ENCODE data around the gene ACMSD.
"Not testable (repeated sequence)": the region's sequence is repeated elsewhere in the genome, so short reads cannot be mapped to it uniquely, and the experiment has no call there.

Gene ACMSD

DNA sequence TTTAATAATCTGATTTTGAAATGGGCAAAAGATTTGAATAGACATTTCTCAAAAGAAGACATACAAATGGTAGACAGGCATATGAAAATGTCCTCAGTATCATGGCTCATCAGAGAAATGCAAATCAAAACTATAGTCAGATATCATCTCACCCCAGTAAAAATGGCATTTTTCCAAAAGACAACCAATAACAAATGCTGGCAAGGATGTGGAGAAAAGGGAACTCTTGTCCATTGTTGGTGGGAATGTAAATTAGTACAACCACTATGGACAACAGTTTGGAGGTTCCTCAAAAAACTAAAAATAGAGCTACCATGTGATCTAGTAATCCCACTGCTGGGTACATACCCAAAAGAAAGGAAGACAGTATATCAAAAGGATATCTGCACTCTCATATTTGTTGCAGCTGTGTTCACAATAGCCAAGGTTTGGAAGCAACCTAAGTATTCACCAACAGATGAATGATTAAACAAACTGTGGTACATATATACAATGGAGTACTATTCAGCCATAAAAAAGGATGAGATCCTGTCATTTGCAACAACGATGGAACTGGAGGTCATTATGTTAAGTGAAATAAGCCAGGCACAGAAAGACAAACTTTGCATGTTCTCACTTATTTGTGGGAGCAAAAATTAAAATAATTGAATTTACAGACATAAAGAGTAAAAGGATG, 69.2 kb downstream of the ACMSD start:
- DNase-seq (ENCODE audit: low spot score) = not testable (repeated sequence)

DNA sequence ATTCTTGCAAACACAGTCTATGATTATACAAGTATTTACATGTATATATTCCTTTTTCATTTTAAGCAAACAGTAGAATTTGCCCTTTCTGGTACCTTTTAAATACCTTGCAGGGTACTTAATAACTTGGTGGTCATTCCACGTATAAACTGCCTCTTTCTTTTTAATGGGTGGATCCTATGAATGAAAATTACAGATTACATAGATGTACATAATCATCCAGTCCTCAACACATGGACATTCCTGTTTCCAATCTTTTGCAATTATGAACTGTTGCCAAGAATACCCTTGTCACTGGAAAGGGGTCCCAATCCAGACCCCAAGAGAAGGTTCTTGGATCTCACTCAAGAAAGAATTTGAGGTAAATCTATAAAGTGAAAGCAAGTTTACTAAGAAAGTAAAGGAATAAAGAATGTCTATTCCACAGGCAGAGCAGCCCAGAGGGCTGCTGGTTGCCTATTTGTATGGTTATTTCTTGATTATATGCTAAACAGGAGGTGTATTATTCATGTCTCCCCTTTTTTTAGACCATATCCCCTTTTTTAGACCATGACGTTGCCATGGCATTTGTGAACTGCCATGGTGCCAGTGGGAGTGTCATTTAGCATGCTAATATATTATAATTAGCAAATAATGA, 72.5 kb downstream of the ACMSD start:
- no peak for DNase-seq (ENCODE audit: low spot score)

DNA sequence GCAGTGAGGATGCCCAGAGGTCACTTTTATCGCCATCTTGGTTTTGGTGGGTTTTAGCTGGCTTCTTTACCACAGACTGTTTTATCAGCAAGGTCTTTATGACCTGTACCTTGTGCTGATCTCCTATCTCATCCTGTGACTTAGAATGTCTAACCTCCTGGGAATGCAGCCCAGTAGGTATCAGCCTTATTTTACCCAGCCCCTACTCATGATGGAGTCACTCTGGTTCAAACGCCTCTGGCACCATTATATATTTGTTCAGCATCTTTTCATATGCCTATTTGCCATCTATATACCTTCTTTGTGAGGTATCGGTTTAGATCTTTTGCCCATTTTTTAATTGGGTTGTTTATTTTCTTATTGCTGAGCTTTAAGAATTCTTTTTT, 73.0 kb downstream of the ACMSD start:
- DNase-seq (ENCODE audit: low spot score) = no peak

DNA sequence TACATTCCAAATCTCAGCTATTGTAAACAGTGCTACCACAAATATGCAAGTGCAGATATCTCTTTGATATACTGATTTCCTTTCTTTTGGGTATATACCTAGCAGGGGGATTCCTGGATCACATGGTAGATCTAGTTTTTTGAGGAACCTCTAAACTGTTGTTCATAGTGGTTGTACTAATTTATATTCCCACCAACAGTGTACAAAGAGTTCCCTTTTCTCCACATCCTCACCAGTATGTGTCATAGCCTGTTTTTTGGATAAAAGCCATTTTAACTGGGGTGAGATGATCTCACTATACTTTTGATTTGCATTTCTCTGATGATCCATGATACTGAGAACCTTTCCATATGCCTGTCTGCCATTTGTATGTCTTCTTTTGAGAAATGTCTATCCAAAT, 73.9 kb downstream of the ACMSD start:
- no peak for DNase-seq (ENCODE audit: low spot score)

DNA sequence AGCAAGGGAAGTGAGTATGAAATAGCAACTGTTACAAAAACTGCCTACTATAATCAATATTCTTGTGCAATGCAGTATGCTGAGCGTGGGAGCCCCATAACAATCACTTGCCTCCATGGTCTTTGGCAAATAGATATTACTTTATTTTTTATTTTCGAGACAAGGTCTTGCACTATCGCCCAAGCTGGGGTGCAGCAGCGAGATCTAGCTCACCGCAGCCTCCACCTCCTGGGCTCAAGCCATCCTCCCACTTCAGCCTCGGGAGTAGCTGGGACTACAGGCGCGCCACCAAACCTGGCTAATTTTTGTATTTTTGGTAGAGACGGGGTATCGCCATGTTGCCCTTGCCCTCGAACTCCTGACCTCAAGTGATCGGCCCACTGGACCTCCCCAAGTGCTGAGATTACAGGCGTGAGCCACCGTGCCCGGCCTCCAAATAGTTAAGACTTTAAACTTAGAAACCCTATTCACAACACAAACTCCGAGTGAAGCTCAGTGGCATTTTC, 79.0 kb downstream of the ACMSD start:
- no peak for DNase-seq (ENCODE audit: low spot score)

DNA sequence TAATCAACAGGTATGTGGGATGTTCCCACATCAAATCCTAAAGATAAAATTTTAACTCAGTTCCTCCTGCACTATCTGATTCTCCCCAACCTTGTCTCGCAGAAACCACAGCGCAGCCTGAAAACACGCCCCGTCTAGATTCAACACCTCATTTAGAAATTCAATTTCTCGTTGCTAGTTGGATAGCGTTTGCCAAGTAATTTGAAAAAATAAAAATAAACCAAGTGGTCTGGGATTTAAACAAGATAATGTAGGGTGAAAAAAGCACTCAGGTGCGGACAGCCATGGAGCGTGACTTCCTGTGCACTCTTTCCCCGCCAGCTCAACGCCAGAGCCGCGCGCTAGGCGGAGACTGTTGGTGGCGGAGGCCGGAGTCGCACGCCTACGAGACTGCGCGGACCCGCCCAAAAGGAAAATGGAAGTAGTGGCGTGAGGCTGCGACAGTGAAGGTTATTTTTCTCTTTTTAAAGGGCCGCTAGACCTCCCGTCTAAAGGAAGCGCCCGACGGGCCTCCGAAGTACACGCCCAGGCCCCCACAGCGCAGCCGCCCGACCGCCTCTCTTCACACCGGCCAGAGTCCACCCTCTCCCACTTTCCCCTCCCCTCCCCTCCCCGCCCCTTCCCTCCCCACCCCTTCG, 79.6 kb downstream of the ACMSD start:
- no peak for DNase-seq (ENCODE audit: low spot score)

DNA sequence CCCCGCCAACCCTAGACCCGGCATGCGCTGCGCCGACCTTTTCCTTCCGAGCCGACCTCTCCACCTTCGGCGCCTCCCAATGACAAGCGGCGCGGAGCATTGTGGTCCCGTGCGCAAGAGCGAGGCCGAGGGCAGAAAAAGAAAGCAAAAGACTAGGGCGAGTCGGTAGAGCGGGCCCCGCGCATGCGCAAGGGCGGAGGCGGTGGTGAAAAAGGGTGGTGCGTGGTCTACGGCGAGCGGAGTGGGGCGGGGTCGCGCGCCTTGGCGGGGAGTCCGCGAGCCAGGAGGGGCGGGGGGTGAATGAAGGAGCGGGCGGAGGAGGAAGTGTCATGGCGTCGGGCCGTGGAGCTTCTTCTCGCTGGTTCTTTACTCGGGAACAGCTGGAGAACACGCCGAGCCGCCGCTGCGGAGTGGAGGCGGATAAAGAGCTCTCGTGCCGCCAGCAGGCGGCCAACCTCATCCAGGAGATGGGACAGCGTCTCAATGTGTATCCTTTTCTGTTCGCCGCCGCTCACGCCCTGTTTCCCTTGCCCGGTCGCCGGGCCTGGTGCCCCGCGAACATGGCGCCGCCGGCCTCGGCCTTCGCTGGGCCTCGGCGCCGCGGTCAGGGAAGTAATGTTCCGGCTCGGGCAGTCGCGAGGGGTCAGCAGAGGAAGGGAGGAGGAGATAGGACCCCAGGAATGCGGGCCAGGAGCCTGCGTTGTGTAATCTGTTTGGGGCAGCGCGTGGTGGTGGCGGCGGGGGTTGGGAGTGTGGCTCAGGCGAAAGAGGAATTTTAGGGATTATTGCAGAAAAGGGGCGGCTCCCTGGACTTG, 80.3 kb downstream of the ACMSD start, which contains the start of gene CCNT2:
CCNT2 (plus strand) TSS at position 297 of the 815 bp plus-strand sequence; CDS start at position 330, 33 bp downstream.
- DNase-seq (ENCODE audit: low spot score) = peak; percentile 99

DNA sequence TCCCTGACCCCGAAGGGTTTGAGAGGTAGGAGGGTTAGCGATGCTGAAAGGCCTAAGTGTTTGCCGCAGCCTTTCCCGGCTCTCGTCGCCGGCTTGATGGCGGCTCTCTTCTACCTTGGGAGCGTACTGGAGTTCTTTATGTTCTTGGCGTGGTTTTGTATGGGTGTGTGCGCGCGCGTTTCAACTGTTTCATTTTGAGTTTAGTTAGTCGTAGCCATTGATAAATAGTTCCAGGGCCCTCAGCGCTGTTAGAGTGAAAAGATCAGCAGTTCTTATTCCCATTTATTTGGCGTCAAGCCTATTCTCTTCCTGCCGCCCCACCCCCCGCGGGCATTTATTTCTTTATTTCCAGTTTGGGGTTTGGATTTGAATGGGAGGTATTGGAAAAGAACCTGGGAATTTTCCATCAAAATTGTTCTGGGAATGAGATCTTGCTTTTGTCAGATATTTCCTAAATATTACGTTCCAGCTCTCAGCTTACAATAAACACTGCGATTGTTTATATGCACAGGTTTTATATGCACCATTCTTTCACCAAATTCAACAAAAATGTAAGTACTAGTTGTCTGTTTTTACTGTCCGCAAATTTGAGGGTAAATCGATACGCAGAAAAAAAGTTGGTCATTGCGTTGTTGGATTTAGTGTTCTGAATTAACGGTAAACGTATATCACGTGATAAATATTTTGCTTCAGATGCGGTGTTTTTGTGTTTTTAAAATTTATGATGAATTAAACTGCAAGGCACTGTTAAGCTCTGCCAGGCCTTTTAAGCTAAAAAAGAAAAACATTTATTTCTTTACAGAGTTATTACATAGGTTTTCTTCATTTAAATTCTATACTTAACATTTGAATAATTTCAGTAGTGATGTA, 81.2 kb downstream of the ACMSD start:
- peak; percentile 15 for DNase-seq (ENCODE audit: low spot score)

DNA sequence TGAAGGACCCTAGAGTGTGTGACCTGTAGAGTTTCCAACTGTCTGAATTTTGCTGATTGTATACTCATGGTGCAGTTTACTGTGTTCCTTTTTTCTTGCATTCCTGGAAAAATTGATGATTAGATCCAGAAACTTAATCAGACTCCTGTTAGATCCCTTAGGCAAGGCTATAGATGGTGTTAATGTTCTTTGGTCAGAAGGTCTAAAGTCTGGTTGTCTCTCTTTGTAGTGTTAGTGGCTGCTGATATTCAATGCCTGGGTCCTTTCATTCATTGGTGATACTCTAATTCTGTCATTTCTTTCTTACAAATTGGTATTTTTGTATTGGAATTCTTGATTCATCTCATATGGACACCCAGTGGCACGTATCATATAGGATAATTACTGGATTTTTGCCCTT, 86.5 kb downstream of the ACMSD start:
- no peak for DNase-seq (ENCODE audit: low spot score)

DNA sequence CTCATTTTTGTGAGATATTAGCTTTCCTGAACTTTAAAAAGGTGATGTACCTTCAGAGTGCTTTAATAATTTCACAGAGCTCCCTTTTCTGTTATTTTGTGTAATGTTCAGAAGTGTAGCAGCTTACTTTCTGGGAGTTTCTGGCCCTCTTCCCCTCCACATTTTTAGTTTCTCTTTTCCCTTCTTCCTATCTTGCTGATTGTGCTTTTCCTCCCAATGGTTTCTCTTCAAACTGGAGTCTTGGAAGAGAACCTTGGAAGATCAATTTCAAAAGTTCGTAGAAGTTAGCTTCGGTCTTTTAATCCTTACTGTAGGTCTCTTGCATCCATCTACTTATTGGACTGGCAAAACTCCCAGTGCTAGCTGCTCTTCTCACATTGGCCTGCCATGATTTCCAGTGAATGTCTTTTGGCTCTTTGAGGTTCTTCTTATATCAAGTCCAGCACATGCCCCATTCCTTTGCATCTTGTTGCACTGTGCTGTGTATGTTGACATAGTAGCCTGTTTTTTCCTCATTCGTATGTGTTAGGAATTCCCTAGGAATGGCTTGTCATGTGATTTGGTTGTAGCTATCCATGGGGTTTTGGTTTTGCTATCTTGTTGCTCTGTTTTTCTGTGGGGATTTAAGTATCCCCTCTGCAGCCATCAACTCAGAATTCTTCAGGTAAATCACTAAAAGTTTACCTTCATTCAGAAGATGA, 88.0 kb downstream of the ACMSD start:
- no peak for DNase-seq (ENCODE audit: low spot score)

DNA sequence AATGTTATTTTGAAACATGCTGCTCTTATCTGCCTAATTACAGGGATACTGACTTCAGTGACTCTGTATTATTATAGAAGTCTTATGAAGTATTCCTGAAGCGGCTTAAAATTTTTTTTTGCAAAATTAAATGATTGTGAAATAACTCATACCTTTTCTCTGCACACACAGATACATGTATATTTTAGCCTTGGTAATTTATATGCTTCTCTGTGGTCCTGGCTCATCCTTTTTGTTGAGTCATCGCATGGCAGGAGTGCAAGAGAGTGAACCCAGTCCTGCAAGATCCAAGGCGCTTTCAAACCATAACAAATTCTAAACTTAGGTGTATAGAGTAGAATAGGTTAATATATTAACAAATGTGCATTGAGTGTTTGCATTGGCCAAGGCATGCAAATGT, 88.8 kb downstream of the ACMSD start:
- no peak for DNase-seq (ENCODE audit: low spot score)

DNA sequence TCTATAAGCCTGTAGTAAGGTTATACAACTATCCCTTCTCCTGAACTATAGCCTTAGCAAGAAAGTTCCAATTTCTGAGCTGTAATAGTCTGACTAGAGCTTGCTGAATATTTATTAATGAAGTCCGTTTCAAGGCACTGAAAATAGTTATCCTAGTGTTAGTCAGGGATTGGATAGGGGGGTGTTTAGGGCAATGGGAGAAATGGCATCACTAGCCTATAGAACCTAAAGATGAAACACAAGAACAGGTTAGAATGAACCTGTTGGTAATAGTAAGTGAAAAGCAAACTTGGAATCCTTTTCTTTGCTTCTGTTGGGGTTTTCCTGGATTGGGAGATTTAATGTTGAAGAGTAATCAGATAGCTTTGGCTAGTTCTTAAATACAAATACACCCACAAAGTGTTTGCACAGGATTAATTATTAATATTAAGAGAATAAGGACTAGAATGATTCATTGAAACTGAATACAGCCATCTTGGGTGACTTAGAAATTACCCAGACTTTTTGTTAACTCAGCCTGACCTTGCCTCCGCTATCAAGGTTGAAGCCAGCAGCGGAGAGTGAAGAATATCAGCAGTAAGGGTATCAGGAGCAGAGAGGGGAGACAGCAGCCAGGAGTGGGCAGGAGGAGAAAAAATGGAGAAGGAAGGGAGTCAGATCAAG, 94.6 kb downstream of the ACMSD start:
- no peak for DNase-seq (ENCODE audit: low spot score)

DNA sequence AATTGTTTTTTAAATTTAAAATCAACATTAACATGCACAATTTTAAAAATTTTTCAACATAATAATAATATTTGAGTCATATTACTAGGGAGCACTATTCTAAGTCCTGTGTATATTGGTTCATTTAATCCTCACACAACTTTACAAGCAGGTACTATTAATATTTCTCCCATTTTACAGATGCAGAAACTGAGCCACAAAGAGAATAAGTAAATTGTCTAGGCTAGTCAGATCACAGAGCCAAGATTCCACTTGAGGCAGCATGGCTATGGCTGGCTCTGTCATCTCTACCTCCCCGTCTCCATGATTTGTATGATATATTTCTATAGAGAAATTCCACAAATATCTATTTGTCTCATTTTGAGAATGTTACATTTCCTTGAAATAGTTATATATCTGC, 95.3 kb downstream of the ACMSD start:
- no peak for DNase-seq (ENCODE audit: low spot score)

DNA sequence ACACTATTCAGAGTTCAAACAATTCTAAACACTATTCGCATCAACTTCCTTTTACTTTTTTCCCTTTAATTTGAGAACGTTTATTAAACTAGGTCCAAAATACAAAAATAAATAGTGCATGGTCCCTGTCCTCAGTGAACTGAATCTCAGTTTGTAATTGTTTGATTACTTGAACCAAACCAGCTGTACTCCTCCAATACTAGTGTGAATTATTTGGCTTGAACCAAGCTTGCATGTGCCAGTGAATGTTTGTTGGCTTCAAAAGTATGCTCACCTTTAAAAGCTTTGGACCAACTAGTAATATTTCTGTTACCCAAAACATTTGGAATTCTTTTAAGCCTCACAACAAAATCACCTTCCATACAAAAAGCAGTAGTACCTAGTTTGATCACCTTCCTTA, 95.7 kb downstream of the ACMSD start:
- no peak for DNase-seq (ENCODE audit: low spot score)

DNA sequence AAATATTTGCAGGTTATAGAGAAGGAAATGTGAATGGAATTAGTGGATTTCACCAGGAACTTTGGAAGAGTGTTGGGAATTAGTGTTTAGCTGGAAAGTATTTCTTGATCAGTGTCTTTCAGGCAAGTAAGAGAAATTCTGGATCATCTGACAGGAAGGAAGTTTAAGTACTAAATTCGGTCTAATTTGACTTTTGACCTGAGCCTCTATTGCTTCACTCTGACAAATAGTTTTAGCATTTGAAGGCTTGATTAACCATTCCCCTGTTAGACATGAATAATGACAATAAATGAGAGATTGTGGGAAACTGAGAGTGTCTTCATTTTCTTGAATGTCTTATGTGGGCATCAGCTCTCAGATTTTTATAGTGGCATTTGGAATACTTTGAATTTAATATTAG, 96.2 kb downstream of the ACMSD start:
- DNase-seq (ENCODE audit: low spot score) = no peak

DNA sequence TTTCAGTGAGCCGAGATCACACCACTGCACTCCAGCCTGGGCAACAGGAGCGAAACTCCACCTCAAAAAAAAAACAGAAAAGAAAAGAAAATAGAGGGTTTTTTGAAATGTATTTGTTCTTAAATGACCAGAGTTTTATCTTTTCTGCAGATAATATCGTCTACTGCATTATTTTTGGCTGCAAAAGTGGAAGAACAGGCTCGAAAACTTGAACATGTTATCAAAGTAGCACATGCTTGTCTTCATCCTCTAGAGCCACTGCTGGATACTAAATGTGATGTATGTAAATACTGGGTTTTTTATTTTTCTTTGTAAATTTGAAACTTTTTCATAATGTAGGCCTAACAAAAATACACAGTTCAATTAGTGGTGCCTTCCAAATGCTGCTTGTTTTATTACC, 98.3 kb downstream of the ACMSD start:
- no peak for DNase-seq (ENCODE audit: low spot score)

DNA sequence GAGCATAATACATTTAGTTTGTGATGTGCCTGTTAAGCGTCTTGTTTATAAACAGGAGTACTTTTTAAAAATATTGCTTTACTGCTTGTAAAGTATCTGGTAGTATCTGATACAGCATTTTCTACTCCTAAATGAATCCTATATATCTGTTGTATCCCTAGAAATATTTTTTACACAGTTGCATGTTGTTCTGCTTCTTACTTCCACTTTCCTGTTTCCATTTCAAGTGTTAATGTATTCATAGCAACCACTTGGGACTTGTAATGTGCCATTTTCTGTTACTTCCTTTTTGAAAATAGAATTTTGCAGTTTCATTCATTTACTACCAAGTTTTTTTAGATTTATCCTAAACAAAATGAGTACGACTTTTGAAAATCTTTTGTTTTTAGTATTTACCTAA, 105.1 kb downstream of the ACMSD start:
- no peak for DNase-seq (ENCODE audit: low spot score)

DNA sequence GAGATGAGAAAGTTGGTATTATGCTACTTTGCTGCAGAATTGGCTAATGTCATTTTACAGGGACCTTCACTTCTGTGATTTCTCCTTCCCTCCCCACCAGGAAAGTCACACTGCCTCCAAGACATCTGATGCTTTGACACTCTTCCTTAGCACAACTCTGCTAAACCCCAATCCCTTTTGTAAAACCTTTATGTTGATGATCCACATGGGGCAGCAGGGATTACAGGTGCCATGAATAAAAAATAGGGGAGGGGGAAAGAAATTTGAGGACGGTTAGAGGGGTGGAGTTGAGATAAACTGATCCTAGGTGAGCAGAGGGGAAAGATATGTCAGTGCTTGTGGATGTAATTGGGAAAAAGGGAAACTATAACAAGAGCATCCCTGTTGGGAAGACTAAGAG, 106.6 kb downstream of the ACMSD start:
- no peak for DNase-seq (ENCODE audit: low spot score)

DNA sequence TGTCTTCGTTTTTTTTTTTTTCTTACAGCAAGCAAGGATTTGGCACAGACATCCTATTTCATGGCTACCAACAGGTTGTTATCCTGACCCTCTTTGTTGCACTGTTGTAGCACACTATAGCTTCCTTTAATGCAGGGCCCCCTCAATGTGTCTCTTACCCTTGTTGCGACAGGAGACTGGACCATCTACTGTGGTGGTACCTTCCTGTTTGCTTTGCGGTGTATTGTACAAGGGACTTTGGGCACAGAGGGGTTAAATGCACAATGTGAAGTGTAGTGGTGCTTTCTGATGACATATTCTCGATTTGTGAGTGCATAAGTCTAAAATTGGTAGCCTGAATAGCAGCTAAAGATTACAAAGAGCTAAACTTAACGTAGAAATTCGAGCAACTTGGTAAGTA, 107.7 kb downstream of the ACMSD start:
- DNase-seq (ENCODE audit: low spot score) = no peak

DNA sequence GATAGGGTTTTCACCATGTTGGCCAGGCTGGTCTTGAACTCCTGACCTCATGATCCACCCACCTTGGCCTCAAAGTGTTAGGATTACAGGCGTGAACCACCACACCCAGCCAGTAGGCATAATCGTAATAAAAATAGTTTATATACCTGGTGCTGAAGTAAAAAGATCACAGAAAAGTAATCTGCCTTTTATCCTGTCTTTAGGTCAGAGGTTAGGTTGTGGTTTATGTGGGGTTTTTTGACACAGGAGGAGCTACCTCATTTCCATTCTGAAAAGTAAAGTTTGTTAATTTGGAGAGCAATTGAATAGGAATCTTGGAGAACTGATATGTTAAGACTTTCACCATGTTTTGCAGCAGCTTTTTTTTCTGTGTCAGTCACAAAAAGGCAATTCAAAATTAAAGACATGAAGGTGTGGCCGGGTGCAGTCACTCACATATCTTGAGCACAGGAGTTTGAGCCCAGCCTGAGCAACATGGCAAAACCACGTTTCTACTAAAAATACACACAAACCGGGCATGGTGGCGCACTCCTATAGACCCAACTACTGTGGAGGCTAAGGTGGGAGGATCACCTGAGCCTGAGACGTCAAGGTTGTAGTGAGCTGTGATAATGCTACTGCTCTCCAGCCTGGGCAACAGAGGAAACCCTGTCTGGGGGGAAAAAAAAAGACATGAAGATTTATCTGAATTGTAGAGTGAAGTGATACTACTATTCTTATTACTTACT, 111.7 kb downstream of the ACMSD start:
- DNase-seq (ENCODE audit: low spot score) = no peak
